Astrocyte (in vitro differentiated cells and primary cell): Measurements from ENCODE around the gene GRIN3B. TPM values are rescaled to one million over a fixed set of nuclear protein-coding genes. Genes with fewer than 3 reads are reported as not detected.
A peak's percentile ranks its signal among the peaks of the same experiment; 100 is the strongest.

ENCODE experiments used
- DNase-seq: peaks from one replicate; pipeline ENCODE4 v3.0.0-alpha.2; 2010; ENCODE audit warnings: low read depth
- FAIRE-seq: peaks from 2 replicates; lab custom pipeline; 2011; peaks lifted over from hg19 to GRCh38; lab: Jason Lieb, UNC
- H2AFZ ChIP-seq: 2 replicates; pipeline ENCODE4 v1.6.0; 2012; ENCODE audit warnings: low read depth, low read length, inconsistent platforms
- H3K27ac ChIP-seq: 2 replicates; pipeline ENCODE4 v1.5.1; 2011; ENCODE audit warnings: low read depth, low read length, inconsistent platforms
- H3K27me3 ChIP-seq: 2 replicates; pipeline ENCODE4 v1.6.0; 2011; ENCODE audit warnings: low read length, inconsistent platforms; ENCODE audit not compliant: insufficient read depth
- H3K36me3 ChIP-seq: 2 replicates; pipeline ENCODE4 v1.5.1; 2011; ENCODE audit warnings: low read length, inconsistent platforms; ENCODE audit not compliant: insufficient read depth
- H3K4me1 ChIP-seq: 2 replicates; pipeline ENCODE4 v1.5.1; 2011; ENCODE audit warnings: low read length, inconsistent platforms; ENCODE audit not compliant: insufficient read depth
- H3K4me2 ChIP-seq: 2 replicates; pipeline ENCODE4 v1.6.0; 2012; ENCODE audit warnings: low read length, inconsistent platforms
- H3K4me3 ChIP-seq: 2 replicates; pipeline ENCODE4 v1.5.1; 2011; ENCODE audit warnings: low read depth, mild to moderate bottlenecking, low read length, inconsistent platforms; ENCODE audit not compliant: insufficient read depth
- H3K79me2 ChIP-seq: 2 replicates; pipeline ENCODE4 v1.6.0; 2012; ENCODE audit warnings: mild to moderate bottlenecking, low read length, inconsistent platforms; ENCODE audit not compliant: insufficient read depth
- H3K9ac ChIP-seq: 2 replicates; pipeline ENCODE4 v1.6.0; 2012; ENCODE audit warnings: mild to moderate bottlenecking, low read length, inconsistent platforms
- H3K9me3 ChIP-seq: 2 replicates; pipeline ENCODE4 v1.5.1; 2012; ENCODE audit warnings: low read depth, mild to moderate bottlenecking, low read length, inconsistent platforms; ENCODE audit not compliant: insufficient read depth
- H4K20me1 ChIP-seq: 2 replicates; pipeline ENCODE4 v1.6.0; 2012; ENCODE audit warnings: low read length, inconsistent platforms; ENCODE audit not compliant: insufficient read depth
- H3K27ac Mint-ChIP-seq: one replicate; pipeline ENCODE4 v1.8.0; 2021; ENCODE audit warnings: mild to moderate bottlenecking, mixed read lengths; ENCODE audit not compliant: unreplicated experiment
- H3K27me3 Mint-ChIP-seq: one replicate; pipeline ENCODE4 v1.8.0; 2021; ENCODE audit warnings: low read depth, mixed read lengths; ENCODE audit not compliant: unreplicated experiment
- H3K36me3 Mint-ChIP-seq: one replicate; pipeline ENCODE4 v1.8.0; 2021; ENCODE audit warnings: low read depth, mixed read lengths; ENCODE audit not compliant: unreplicated experiment
- H3K4me1 Mint-ChIP-seq: one replicate; pipeline ENCODE4 v1.8.0; 2021; ENCODE audit warnings: low read depth, mixed read lengths; ENCODE audit not compliant: unreplicated experiment
- H3K4me3 Mint-ChIP-seq: one replicate; pipeline ENCODE4 v1.8.0; 2021; ENCODE audit warnings: mild to moderate bottlenecking, moderate library complexity, mixed read lengths; ENCODE audit not compliant: unreplicated experiment
- H3K9me3 Mint-ChIP-seq: one replicate; pipeline ENCODE4 v1.8.0; 2021; ENCODE audit warnings: mild to moderate bottlenecking, mixed read lengths; ENCODE audit not compliant: unreplicated experiment
- EZH2 ChIP-seq: IDR thresholded peaks from 2 replicates; pipeline ENCODE4 v1.6.1; 2012; ENCODE audit warnings: mild to moderate bottlenecking, low read length, inconsistent platforms; ENCODE audit not compliant: insufficient read depth
- total RNA-seq: library from RNA; stranded (reverse); gene quantifications from 2 replicates; pipeline ENCODE4 v1.2.1, GENCODE V29; 2021
- TF ChIP-seq, protein P1 (sequence below): IDR thresholded peaks from 2 replicates; pipeline ENCODE4 v1.5.1; 2011; ENCODE audit warnings: low read depth, mild to moderate bottlenecking, inconsistent platforms, low read length, moderate library complexity; ENCODE audit not compliant: insufficient read depth

The GRIN3B gene
- total RNA-seq, 1 donor from 2014 or later: 2.7 TPM

DNA sequence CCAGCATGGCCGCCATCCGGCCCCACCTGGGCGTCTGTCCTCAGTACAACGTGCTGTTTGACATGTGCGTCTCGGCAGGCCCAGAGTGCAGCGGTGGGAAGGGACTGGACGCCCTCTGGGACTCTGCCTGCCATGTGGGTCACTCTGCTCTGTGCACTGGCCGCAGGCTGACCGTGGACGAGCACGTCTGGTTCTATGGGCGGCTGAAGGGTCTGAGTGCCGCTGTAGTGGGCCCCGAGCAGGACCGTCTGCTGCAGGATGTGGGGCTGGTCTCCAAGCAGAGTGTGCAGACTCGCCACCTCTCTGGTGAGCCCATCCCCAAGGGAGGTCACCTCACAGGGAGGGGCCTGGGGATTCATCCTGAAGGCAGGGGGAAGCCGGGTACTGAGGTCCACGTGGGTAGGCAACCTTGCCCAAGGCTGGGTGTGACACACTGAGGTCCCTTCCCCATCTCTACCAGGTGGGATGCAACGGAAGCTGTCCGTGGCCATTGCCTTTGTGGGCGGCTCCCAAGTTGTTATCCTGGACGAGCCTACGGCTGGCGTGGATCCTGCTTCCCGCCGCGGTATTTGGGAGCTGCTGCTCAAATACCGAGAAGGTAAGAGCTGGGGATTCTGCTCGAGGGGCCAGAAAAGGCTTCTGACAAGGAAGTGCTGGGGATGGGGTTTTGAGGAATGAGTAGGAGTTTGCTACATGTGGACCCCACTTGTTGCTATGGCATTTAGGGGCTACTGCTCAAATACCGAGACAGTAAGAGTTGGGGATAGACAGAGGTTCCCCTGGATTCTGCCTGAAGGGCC, 51.0 kb downstream of the GRIN3B start:
- Mint-ChIP-seq H3K9me3 (no peaks in the 10 kb centered on the region), H3K4me1 (no peaks in the 10 kb centered on the region), H3K27me3 (no peaks in the 10 kb centered on the region), H3K4me3 (no peak overlapping the region), H3K36me3 (peaks cover 7% of the 10 kb centered on the region), H3K27ac (no peak overlapping the region)
- TF ChIP-seq, protein P1, sequence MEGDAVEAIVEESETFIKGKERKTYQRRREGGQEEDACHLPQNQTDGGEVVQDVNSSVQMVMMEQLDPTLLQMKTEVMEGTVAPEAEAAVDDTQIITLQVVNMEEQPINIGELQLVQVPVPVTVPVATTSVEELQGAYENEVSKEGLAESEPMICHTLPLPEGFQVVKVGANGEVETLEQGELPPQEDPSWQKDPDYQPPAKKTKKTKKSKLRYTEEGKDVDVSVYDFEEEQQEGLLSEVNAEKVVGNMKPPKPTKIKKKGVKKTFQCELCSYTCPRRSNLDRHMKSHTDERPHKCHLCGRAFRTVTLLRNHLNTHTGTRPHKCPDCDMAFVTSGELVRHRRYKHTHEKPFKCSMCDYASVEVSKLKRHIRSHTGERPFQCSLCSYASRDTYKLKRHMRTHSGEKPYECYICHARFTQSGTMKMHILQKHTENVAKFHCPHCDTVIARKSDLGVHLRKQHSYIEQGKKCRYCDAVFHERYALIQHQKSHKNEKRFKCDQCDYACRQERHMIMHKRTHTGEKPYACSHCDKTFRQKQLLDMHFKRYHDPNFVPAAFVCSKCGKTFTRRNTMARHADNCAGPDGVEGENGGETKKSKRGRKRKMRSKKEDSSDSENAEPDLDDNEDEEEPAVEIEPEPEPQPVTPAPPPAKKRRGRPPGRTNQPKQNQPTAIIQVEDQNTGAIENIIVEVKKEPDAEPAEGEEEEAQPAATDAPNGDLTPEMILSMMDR: no peak
- Histone ChIP-seq H3K9me3 (peaks cover 2% of the 10 kb centered on the region), H3K4me3 (no peak overlapping the region), H3K4me2 (no peak overlapping the region), H3K4me1 (no peaks in the 10 kb centered on the region), H4K20me1 (no peaks in the 10 kb centered on the region), H3K9ac (no peak overlapping the region), H3K27me3 (no peaks in the 10 kb centered on the region), H3K27ac (no peak overlapping the region), H3K36me3 (no peaks in the 10 kb centered on the region), H2AFZ (no peak overlapping the region), H3K79me2 (no peaks in the 10 kb centered on the region)
- DNase-seq (no peak), FAIRE-seq (no peak)

DNA sequence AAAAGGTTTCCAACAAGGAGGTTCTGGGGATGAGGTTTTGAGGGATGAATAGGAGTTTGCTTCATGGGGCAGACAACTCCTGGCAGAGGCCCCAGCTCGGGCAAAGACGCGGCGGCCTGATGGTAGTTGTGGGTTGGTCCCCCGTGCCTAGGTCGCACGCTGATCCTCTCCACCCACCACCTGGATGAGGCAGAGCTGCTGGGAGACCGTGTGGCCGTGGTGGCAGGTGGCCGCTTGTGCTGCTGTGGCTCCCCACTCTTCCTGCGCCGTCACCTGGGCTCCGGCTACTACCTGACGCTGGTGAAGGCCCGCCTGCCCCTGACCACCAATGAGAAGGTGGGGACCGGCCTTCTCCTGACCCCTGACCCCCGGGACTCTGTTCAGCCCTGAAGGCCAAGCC, 51.6 kb downstream of the GRIN3B start:
- H3K9me3 ChIP-seq: peaks cover 8% of the 10 kb centered on the region
- H3K27me3 ChIP-seq: no peaks in the 10 kb centered on the region
- FAIRE-seq: no peak
- no peak overlapping the region for H3K27ac Mint-ChIP-seq
- no peaks in the 10 kb centered on the region for H3K9me3 Mint-ChIP-seq
- no peaks in the 10 kb centered on the region for H4K20me1 ChIP-seq
- no peak overlapping the region for H2AFZ ChIP-seq
- peaks cover 11% of the 10 kb centered on the region for H3K36me3 Mint-ChIP-seq
- no peak overlapping the region for H3K27ac ChIP-seq
- H3K4me1 ChIP-seq: no peaks in the 10 kb centered on the region
- DNase-seq: no peak
- no peaks in the 10 kb centered on the region for H3K4me1 Mint-ChIP-seq
- no peak overlapping the region for H3K9ac ChIP-seq
- H3K27me3 Mint-ChIP-seq: no peaks in the 10 kb centered on the region
- H3K36me3 ChIP-seq: no peaks in the 10 kb centered on the region
- H3K4me2 ChIP-seq: no peak overlapping the region
- no peak overlapping the region for H3K4me3 Mint-ChIP-seq
- H3K79me2 ChIP-seq: no peaks in the 10 kb centered on the region
- TF ChIP-seq, protein P1: no peak
- no peak for TF ChIP-seq EZH2
- no peak overlapping the region for H3K4me3 ChIP-seq

DNA sequence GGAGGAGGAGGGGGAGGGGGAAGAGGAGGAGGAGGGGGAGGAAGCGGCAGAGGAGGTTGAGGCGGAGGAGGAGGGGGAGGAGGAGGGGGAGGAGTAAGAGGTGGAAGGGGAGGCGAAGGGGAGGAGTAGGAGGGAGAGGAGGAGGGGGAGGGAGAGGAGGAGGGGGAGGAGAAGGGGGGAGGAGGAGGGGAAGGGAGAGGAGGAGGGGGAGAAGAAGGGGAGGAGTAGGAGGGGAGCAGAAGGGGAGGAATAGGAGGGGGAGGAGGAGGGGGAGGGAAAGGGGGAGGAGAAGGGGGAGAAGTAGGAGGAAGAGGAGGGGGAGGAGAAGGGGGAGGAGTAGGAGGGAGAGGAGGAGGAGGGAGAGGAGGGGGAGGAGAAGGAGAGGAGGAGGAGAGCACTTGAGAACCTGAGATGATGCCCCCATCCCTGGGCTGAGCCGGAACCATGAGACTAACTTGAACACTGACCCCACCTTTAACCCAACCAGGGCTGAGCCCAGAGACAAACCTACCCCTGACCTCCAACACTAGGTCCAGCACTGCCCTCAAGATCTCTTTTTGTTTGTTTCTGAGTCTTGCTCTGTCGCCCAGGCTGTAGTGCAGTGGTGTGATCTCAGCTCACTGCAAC, 52.2 kb downstream of the GRIN3B start:
- Histone ChIP-seq H3K9ac (no peak overlapping the region), H2AFZ (no peak overlapping the region), H3K9me3 (peaks cover 14% of the 10 kb centered on the region), H3K27me3 (no peaks in the 10 kb centered on the region), H3K4me2 (no peak overlapping the region), H3K36me3 (no peaks in the 10 kb centered on the region), H3K79me2 (no peaks in the 10 kb centered on the region), H3K27ac (no peak overlapping the region), H4K20me1 (no peaks in the 10 kb centered on the region), H3K4me1 (no peaks in the 10 kb centered on the region), H3K4me3 (no peak overlapping the region)
- no peaks in the 10 kb centered on the region for H3K9me3 Mint-ChIP-seq
- TF ChIP-seq, protein P1: no peak
- no peak for TF ChIP-seq EZH2
- no peak overlapping the region for H3K27ac Mint-ChIP-seq
- no peak for FAIRE-seq
- no peak for DNase-seq
- H3K27me3 Mint-ChIP-seq: no peaks in the 10 kb centered on the region
- H3K4me1 Mint-ChIP-seq: no peaks in the 10 kb centered on the region
- H3K4me3 Mint-ChIP-seq: peak overlapping the region; percentile 40
- H3K36me3 Mint-ChIP-seq: peaks cover 17% of the 10 kb centered on the region
